ENCODE results near the gene DCHS1. TPM values are rescaled to one million over a fixed set of nuclear protein-coding genes. Genes with fewer than 3 reads are reported as not detected.

Gene DCHS1
- total RNA-seq, 1 experiment from 2014 or later, result 5.4 TPM

- peaks cover 71% of the 10 kb centered on the region for H3K36me3 ChIP-seq
- H3K4me3 ChIP-seq, result no peak overlapping the region
- DNase-seq, result no peak
- no peaks in the 10 kb centered on the region for H3K27me3 ChIP-seq
- no peaks in the 10 kb centered on the region for H3K9me3 ChIP-seq
These were observed 55.7 kb downstream of the DCHS1 start for GRCh38 chr11:6599881-6600390.

GRCh38 chr11:6599449-6599848, 56.2 kb downstream of the DCHS1 start:
- peaks cover 70% of the 10 kb centered on the region for H3K36me3 ChIP-seq
- no peaks in the 10 kb centered on the region for H3K9me3 ChIP-seq
- H3K4me3 ChIP-seq, result no peak overlapping the region
- no peaks in the 10 kb centered on the region for H3K27me3 ChIP-seq
- DNase-seq, result no peak

DNA sequence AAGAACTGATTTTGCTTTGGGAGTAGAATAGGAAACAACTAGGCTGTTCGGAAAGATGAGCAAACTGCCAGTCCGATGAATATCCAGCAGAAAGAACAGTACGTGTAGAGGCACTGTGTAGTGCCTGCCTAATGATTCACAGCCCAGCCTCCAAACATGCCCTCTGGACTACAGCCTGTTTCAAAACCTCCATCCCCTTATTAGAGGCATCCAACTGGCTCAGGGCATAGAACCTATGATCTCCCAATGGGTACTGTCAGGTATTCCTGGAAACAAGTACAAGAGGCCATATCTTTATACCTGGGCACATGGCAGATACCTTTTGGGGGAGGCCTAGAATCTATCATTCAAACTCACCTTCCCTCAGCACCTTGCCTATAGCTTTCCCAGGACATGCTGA, 57.1 kb downstream of the DCHS1 start:
- H3K27me3 ChIP-seq, result no peaks in the 10 kb centered on the region
- no peak for DNase-seq
- no peaks in the 10 kb centered on the region for H3K9me3 ChIP-seq
- no peak overlapping the region for H3K4me3 ChIP-seq
- H3K36me3 ChIP-seq, result peaks cover 77% of the 10 kb centered on the region

DNA sequence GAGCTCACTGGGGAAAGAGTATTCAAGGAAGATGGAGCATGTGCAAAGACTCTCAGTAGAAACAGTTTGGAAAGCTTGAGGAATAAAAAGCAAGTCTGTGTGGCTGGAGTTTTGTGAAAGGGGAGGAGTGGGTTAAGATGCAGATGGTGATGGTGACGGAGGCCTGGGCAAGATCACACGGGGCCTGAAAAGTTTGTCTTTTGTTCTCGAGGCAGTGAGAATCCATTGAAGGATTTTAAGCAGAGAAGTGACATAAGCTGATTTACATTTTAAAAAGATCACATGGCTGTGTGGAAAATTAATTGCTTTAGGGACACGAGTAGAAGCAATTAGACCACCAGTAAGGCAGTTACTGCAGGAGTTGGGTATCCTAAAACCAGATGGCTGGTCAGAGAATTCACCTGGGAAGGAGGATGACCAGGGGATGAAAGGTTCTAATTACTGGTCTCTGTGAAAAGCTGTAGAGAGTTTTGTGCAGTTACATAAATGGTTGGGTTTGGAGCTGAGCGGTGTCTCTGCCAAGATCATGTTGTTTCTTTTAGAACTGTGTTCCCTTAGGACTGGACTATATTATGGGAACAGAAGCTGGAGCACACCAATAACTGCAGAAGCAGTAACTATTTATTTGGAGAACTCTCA, 59.3 kb downstream of the DCHS1 start:
- Histone ChIP-seq H3K9me3 (no peaks in the 10 kb centered on the region), H3K4me3 (no peak overlapping the region), H3K36me3 (peaks cover 71% of the 10 kb centered on the region), H3K27me3 (no peaks in the 10 kb centered on the region)
- no peak for DNase-seq

DNA sequence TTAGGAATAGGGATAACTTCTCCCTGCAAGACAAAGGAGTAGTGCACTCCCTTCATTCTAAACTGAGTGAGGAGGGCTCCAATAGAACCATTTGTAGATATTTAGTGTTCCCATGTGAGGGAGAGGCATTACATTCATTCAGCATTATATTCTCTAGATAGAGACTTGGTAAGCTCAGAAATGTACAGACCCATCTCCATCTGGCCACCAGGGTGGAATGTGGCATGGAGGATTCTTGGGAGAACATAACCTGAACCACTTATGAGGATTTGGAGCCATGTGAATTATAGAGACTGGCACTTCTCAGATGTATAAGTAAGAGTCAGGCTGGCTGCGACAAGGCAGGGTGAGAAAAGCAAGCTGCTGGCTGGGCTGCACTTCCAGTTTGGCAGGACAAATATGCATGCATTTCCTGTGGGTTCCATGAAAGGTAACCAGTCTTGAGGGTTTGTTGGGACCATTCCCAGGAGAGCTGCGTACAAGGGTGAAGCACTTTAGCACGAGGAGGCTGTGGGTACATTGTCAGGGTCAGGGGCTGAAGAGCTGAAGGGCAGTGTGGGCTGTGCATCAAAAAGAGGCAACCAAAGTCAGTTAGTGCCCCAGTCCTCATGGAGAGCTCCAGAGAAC, 61.4 kb downstream of the DCHS1 start:
- no peak for DNase-seq
- H3K4me3 ChIP-seq, result no peak overlapping the region
- no peaks in the 10 kb centered on the region for H3K9me3 ChIP-seq
- peaks cover 52% of the 10 kb centered on the region for H3K36me3 ChIP-seq
- no peaks in the 10 kb centered on the region for H3K27me3 ChIP-seq

GRCh38 chr11:6588018-6588417, 67.6 kb downstream of the DCHS1 start:
- peaks cover 14% of the 10 kb centered on the region for H3K9me3 ChIP-seq
- DNase-seq, result no peak
- peaks cover 10% of the 10 kb centered on the region for H3K36me3 ChIP-seq
- no peaks in the 10 kb centered on the region for H3K27me3 ChIP-seq
- H3K4me3 ChIP-seq, result no peak overlapping the region

GRCh38 chr11:6587360-6587953, 68.2 kb downstream of the DCHS1 start:
- DNase-seq, result no peak
- H3K36me3 ChIP-seq, result peaks cover 14% of the 10 kb centered on the region
- no peak overlapping the region for H3K4me3 ChIP-seq
- H3K27me3 ChIP-seq, result no peaks in the 10 kb centered on the region
- peaks cover 17% of the 10 kb centered on the region for H3K9me3 ChIP-seq

GRCh38 chr11:6586434-6587359, 68.9 kb downstream of the DCHS1 start:
- peaks cover 22% of the 10 kb centered on the region for H3K9me3 ChIP-seq
- H3K4me3 ChIP-seq, result no peak overlapping the region
- no peaks in the 10 kb centered on the region for H3K27me3 ChIP-seq
- H3K36me3 ChIP-seq, result peaks cover 15% of the 10 kb centered on the region
- DNase-seq, result no peak

DNA sequence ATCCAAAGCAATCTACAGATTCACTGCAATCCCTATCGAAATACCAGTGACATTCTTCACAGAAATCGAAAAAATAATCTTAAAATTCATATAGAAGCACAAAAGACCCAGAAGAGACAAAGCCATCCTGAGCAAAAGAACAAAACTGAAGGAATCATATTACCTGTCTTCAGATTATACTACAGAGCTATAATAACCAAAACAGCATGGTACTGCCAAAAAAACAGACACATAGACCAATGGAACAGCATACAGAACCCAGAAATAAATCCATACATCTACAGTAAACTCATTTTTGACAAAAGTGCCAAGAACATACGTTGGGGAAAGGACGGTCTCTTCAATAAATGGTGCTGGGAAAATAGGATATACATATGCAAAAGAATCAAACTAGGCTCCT, 71.1 kb downstream of the DCHS1 start:
- no peak for DNase-seq
- Histone ChIP-seq H3K36me3 (peaks cover 13% of the 10 kb centered on the region), H3K27me3 (no peaks in the 10 kb centered on the region), H3K4me3 (no peak overlapping the region), H3K9me3 (peaks cover 22% of the 10 kb centered on the region)

DNA sequence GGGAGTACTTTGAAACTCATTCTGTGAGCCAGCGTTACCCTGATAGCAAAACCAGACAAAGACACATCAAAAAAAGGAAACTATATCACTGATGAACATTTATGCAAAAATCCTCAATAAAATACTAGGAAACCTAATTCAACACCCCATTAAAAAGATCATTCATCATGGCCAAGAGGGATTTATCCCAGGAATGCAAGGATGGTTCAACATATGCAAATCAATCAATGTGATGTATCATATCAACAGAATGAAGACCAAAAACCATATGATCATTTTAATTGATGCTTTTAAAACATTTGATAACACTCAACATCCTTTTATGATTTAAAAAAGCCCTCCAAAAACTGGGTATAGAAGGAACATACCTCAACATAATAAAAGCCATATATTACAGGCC, 72.0 kb downstream of the DCHS1 start:
- Histone ChIP-seq H3K4me3 (no peak overlapping the region), H3K9me3 (peaks cover 22% of the 10 kb centered on the region), H3K27me3 (no peaks in the 10 kb centered on the region), H3K36me3 (peaks cover 13% of the 10 kb centered on the region)
- no peak for DNase-seq

GRCh38 chr11:6579681-6580080, 75.9 kb downstream of the DCHS1 start:
- H3K36me3 ChIP-seq, result peaks cover 13% of the 10 kb centered on the region
- DNase-seq, result no peak
- peaks cover 22% of the 10 kb centered on the region for H3K9me3 ChIP-seq
- no peaks in the 10 kb centered on the region for H3K27me3 ChIP-seq
- no peak overlapping the region for H3K4me3 ChIP-seq

GRCh38 chr11:6578134-6578533, 77.5 kb downstream of the DCHS1 start:
- no peak for DNase-seq
- no peak overlapping the region for H3K4me3 ChIP-seq
- H3K36me3 ChIP-seq, result peaks cover 13% of the 10 kb centered on the region
- no peaks in the 10 kb centered on the region for H3K27me3 ChIP-seq
- peaks cover 9% of the 10 kb centered on the region for H3K9me3 ChIP-seq

DNA sequence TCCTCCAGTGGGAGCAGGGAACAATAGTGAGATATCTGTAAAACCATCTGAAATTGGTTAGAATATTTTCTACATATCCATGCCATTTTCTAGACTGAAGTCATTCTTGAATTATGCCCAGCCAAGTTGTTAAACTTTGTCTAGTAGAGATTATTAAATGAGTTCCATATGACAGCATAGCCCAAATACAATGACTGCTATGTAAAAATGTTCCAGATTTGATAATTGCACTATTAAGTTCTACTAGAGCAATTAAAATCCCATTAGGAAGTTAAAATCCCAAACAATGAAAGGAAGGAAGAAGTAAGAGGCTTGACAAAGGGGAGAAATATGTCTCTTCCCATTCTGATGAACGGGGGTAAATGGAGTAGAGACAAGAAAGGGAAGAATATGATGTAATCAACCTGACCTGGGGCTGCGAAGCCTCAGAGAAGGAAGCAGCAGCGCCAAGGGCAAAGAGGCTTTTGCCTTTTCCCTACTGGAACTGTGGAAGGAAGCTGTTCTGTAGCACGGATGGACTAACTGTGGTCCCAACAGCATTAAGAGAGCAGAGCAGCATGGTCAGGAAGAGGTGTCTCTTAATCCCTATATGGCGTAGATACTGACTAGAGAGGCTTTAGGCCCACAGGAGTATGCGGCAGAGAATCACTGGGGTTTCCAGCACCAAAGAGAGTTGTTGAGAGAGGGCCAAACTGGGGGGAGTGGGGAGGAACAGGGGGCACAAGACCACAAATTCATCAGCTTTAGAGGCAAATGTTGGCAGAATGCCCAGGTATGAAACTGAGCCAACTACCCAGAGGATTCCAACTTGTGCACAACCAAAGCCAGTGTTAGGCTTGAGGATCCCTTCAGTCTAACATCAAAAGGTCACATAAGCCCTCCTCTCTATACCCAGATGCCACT, 78.9 kb downstream of the DCHS1 start:
- DNase-seq, result peak; percentile 23
- Histone ChIP-seq H3K27me3 (no peaks in the 10 kb centered on the region), H3K4me3 (no peak overlapping the region), H3K36me3 (peaks cover 3% of the 10 kb centered on the region), H3K9me3 (no peaks in the 10 kb centered on the region)

DNA sequence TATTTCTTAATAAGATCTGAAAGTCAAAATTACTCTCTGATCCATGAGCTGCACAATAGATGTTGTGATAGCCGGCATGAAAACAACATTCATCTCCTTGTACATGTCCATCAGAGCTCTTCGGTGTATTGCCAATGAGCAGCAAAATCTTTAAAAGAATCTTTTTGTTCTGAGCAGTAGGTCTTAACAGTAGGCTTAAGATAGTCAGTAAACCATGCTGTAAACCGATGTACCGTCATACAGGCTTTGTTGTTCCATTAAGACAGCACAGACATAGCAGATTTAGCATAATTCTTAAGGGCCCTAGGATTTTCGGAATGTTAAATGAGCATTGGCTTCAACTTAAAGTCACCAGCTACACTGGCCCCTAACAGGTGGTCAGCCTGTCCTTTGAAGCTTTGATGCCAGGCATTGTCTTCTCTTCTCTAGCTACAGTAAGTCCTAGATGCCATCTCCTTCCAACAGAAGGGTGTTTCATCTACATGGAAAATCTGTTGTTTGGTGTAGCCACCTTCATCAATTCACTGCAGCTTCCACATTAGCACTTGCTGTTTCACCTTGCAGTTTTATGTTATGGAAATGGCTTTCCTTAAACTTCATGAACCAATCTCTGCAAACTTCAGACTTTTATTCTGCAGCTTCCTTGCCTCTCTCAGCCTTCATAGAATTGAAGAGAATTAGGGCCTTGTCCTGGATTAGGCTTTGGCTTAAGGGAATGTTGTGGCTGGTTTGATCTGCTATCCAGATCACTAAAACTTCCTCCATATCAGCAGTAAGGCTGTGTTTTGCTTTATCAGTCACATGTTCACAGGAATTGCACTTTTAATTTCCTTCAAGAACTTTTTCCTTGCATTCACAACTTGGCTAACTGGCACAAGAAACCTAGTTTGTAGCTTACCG, 80.5 kb downstream of the DCHS1 start:
- no peaks in the 10 kb centered on the region for H3K27me3 ChIP-seq
- no peaks in the 10 kb centered on the region for H3K9me3 ChIP-seq
- H3K4me3 ChIP-seq, result no peak overlapping the region
- DNase-seq, result no peak
- peaks cover 6% of the 10 kb centered on the region for H3K36me3 ChIP-seq

- peak; percentile 46 for DNase-seq
These were observed 83.4 kb downstream of the DCHS1 start for GRCh38 chr11:6572215-6572614.

More at GRCh38 chr11:6572215-6572614, 83.4 kb downstream of the DCHS1 start:
- Histone ChIP-seq H3K4me3 (no peak overlapping the region), H3K36me3 (peaks cover 3% of the 10 kb centered on the region), H3K9me3 (no peaks in the 10 kb centered on the region), H3K27me3 (no peaks in the 10 kb centered on the region)
